OCI-LY3 (cell line): ENCODE data around the gene DPP10.

Source experiments
- CTCF ChIP-seq: fragments of 200-600, 300-600 bp; sonication (generic); IDR thresholded peaks from 2 replicates; pipeline ENCODE4 v1.5.1; 2014; ENCODE audit warnings: antibody characterized with exemption, low read length, low read depth
- EZH2phosphoT487 ChIP-seq: fragments of 200-600 bp; shearing (Covaris generic); IDR thresholded peaks from 2 replicates; pipeline ENCODE4 v1.6.1; 2018; ENCODE audit warnings: antibody characterized with exemption, mixed run types, low read depth

- TF ChIP-seq CTCF (no peak), EZH2phosphoT487 (no peak)
These were observed 792.3 kb downstream of the DPP10 start for GRCh38 chr2:115234737-115235136.
